ENCODE results near the gene CD84. TPM values are rescaled to one million over a fixed set of nuclear protein-coding genes. Genes with fewer than 3 reads are reported as not detected.
"Not testable (repeated sequence)": the region's sequence is repeated elsewhere in the genome, so short reads cannot be mapped to it uniquely, and the experiment has no call there.

Gene CD84
- total and polyA plus RNA-seq, 4 donors = 1.9 to 18.8 (median 10.7) TPM

DNA sequence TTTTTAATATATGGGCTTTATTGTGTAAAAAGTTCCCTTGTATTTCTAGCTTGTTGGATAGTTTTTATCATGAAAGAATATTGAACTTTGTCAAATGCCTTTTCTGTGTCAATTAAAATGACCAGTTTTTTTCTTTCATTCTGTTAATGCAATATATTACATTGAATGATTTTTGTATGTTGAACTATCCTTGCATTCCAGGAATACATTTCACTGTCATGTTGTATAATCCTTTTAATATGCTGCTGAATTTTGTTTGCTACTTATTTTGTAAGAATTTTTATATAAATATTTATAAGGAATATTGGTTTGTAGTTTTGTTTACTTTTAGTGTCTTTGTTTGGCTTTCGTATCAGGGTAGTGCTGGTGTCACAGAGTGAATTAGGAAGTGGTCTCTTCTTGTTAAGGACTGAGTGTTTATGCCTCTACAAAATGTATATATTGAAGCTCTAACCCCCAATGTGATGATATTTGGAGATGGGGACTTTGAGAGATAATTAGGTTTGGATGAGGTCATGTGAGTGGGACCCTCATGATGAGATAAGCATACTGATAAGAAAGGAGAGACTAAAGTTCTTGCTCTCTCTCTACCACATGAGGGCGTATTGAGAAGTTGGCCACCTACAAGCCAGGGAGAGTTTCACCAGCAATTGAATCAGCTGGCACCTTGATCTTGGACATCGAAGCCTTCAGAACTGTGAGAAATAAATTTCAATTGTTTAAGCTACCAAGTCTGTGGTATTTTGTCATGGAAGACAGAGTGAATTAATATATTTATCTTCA, 44.3 kb downstream of the CD84 start:
- Histone ChIP-seq H3K4me1 (ENCODE audit: control insufficient read depth in 5 of 5, insufficient read depth in 5 of 5, low read length in 5 of 5) (no peaks in the 10 kb centered on the region), H3K27ac (ENCODE audit: low read depth in 1 of 2, low read length in 1 of 2) (no peak overlapping the region), H3K9ac (ENCODE audit: insufficient read depth in 1 of 2, low read length in 2 of 2) (no peak overlapping the region), H3K36me3 (ENCODE audit: control insufficient read depth in 4 of 4, insufficient read depth in 4 of 4, low read length in 4 of 4) (no peaks in the 10 kb centered on the region), H3K27me3 (ENCODE audit: control insufficient read depth in 3 of 3, insufficient read depth in 3 of 3, low read length in 2 of 3) (no peaks in the 10 kb centered on the region), H3K4me3 (no peak overlapping the region), H3K9me3 (ENCODE audit: control insufficient read depth in 4 of 4, insufficient read depth in 3 of 4, low read length in 3 of 4) (peaks cover 0 to 10% (median 4%) of the 10 kb centered on the region in 4 donors)
- ATAC-seq (ENCODE audit: insufficient read depth, low FRiP score) = no peak
- WGBS, 2 donors = 66 to 96% methylated on average over 3 of the region's 3 CpGs
- DNase-seq = no peak
- TF ChIP-seq, protein P1, sequence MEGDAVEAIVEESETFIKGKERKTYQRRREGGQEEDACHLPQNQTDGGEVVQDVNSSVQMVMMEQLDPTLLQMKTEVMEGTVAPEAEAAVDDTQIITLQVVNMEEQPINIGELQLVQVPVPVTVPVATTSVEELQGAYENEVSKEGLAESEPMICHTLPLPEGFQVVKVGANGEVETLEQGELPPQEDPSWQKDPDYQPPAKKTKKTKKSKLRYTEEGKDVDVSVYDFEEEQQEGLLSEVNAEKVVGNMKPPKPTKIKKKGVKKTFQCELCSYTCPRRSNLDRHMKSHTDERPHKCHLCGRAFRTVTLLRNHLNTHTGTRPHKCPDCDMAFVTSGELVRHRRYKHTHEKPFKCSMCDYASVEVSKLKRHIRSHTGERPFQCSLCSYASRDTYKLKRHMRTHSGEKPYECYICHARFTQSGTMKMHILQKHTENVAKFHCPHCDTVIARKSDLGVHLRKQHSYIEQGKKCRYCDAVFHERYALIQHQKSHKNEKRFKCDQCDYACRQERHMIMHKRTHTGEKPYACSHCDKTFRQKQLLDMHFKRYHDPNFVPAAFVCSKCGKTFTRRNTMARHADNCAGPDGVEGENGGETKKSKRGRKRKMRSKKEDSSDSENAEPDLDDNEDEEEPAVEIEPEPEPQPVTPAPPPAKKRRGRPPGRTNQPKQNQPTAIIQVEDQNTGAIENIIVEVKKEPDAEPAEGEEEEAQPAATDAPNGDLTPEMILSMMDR (IDR thresholded peaks at IDR 0.05; ENCODE audit: control extremely low read depth, extremely low read depth) = no peak

DNA sequence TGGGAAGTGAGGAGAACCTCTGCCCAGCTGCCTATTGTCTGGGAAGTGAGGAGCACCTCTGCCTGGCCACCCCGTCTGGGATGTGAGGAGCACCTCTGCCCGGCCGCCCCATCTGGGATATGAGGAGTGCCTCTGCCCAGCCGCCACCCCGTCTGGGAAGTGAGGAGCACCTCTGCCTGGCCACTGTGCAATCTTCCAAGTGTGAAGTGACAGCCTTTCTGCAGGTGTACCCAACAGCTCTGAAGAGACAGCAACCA, 46.8 kb downstream of the CD84 start:
- not testable (repeated sequence) for H3K36me3 ChIP-seq (ENCODE audit: control insufficient read depth in 4 of 4, insufficient read depth in 4 of 4, low read length in 4 of 4); H3K27me3 ChIP-seq (ENCODE audit: control insufficient read depth in 3 of 3, insufficient read depth in 3 of 3, low read length in 2 of 3); H3K4me1 ChIP-seq (ENCODE audit: control insufficient read depth in 5 of 5, insufficient read depth in 5 of 5, low read length in 5 of 5); H3K4me3 ChIP-seq; H3K27ac ChIP-seq (ENCODE audit: low read depth in 1 of 2, low read length in 1 of 2); H3K9ac ChIP-seq (ENCODE audit: insufficient read depth in 1 of 2, low read length in 2 of 2); ATAC-seq (ENCODE audit: insufficient read depth, low FRiP score); DNase-seq
- H3K9me3 ChIP-seq (ENCODE audit: control insufficient read depth in 4 of 4, insufficient read depth in 3 of 4, low read length in 3 of 4) = peaks cover 0 to 16% (median 2%) of the 10 kb centered on the region in 4 donors
- 92 to 98% methylated on average over 4 to 5 of the region's 5 CpGs for WGBS, 2 donors

DNA sequence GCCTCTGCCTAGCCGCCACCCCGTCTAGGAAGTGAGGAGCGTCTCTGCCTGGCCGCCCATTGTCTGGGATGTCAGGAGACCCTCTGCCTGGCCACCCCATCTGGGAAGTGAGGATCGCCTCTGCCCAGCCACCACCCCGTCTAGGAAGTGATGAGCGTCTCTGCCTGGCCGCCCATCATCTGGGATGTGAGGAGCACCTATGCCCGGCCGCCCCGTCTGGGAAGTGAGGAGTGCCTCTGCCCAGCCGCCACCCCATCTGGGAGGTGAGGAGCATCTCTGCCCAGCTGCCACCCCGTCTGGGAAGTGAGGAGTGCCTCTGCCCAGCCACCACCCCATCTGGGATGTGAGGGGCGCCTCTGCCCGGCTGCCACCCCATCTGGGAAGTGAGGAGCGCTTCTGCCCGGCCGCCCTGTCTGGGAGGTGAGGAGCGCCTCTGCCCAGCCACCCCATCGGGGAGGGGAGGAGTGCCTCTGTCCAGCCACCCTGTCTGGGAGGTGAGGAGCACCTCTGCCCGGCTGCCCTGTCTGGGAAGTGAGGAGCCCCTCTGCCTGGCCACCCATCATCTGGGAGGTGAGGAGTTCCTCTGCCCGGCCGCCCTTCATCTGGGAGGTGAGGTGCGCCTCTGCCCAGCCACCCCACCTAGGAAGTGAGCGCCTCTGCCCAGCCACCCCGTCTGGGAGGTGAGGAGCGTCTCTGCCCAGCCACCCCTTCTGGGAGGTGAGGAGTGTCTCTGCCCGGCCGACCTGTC, 47.3 kb downstream of the CD84 start:
- 94 to 96% methylated on average over 27 to 29 of the region's 29 CpGs for WGBS, 2 donors
- not testable (repeated sequence) for H3K36me3 ChIP-seq (ENCODE audit: control insufficient read depth in 4 of 4, insufficient read depth in 4 of 4, low read length in 4 of 4); DNase-seq; H3K4me1 ChIP-seq (ENCODE audit: control insufficient read depth in 5 of 5, insufficient read depth in 5 of 5, low read length in 5 of 5); H3K27me3 ChIP-seq (ENCODE audit: control insufficient read depth in 3 of 3, insufficient read depth in 3 of 3, low read length in 2 of 3); H3K4me3 ChIP-seq; H3K9ac ChIP-seq (ENCODE audit: insufficient read depth in 1 of 2, low read length in 2 of 2); H3K27ac ChIP-seq (ENCODE audit: low read depth in 1 of 2, low read length in 1 of 2); ATAC-seq (ENCODE audit: insufficient read depth, low FRiP score)
- peaks cover 0 to 16% (median 2%) of the 10 kb centered on the region in 4 donors for H3K9me3 ChIP-seq (ENCODE audit: control insufficient read depth in 4 of 4, insufficient read depth in 3 of 4, low read length in 3 of 4)

DNA sequence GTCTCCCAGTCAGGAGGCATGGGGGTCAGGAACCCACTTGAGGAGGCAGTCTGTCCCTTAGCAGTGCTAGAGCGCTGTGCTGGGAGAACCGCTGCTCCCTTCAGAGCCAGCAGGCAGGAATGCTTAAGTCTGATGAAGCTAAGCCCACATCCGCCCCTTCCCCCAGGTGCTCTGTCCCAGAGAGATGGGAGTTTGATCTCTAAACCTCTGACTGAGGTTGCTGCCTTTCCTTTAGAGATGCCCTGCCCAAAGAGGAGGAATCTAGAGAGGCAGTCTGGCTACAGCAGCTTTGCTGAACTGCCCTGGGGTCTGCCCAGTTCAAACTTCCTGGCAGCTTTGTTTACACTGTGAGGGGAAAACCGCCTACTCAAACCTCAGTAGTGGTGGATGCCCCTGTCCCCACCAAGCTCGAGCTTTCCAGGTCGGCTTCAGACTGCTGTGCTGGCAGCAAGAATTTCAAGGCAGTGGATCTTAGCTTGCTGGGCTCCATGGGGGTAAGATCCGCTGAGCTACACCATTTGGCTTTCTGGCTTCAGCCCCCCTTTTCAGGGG, 49.8 kb downstream of the CD84 start:
- not testable (repeated sequence) for H3K36me3 ChIP-seq (ENCODE audit: control insufficient read depth in 4 of 4, insufficient read depth in 4 of 4, low read length in 4 of 4); ATAC-seq (ENCODE audit: insufficient read depth, low FRiP score); H3K27ac ChIP-seq (ENCODE audit: low read depth in 1 of 2, low read length in 1 of 2); DNase-seq; H3K4me3 ChIP-seq; H3K4me1 ChIP-seq (ENCODE audit: control insufficient read depth in 5 of 5, insufficient read depth in 5 of 5, low read length in 5 of 5); H3K9ac ChIP-seq (ENCODE audit: insufficient read depth in 1 of 2, low read length in 2 of 2); H3K27me3 ChIP-seq (ENCODE audit: control insufficient read depth in 3 of 3, insufficient read depth in 3 of 3, low read length in 2 of 3)
- peaks cover 0 to 15% (median 0%) of the 10 kb centered on the region in 4 donors for H3K9me3 ChIP-seq (ENCODE audit: control insufficient read depth in 4 of 4, insufficient read depth in 3 of 4, low read length in 3 of 4)
- WGBS, 2 donors = 63 to 75% methylated on average over 7 of the region's 7 CpGs

DNA sequence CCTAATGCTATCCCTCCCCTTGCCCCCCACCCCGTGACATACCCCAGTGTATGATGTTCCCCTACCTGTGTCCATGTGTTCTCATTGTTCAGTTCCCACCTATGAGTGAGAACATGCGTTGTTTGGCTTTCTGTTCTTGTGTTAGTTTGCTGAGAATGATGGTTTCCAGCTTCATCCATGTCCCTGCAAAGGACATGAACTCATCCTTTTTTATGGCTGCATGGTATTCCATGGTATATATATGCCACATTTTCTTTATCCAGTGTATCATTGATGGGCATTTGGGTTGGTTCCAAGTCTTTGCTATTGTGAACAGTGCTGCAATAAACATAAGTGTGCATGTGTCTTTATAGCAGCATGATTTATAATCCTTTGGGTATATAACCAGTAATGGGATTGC, 55.5 kb downstream of the CD84 start:
- not testable (repeated sequence) for H3K9ac ChIP-seq (ENCODE audit: insufficient read depth in 1 of 2, low read length in 2 of 2); H3K27ac ChIP-seq (ENCODE audit: low read depth in 1 of 2, low read length in 1 of 2); H3K4me1 ChIP-seq (ENCODE audit: control insufficient read depth in 5 of 5, insufficient read depth in 5 of 5, low read length in 5 of 5); DNase-seq; H3K4me3 ChIP-seq; H3K9me3 ChIP-seq (ENCODE audit: control insufficient read depth in 4 of 4, insufficient read depth in 3 of 4, low read length in 3 of 4); H3K36me3 ChIP-seq (ENCODE audit: control insufficient read depth in 4 of 4, insufficient read depth in 4 of 4, low read length in 4 of 4); H3K27me3 ChIP-seq (ENCODE audit: control insufficient read depth in 3 of 3, insufficient read depth in 3 of 3, low read length in 2 of 3); ATAC-seq (ENCODE audit: insufficient read depth, low FRiP score)
- WGBS, 2 donors = 84 to 89% methylated on average over 2 of the region's 2 CpGs
